Testis (tissue), 3 donors: ENCODE results near the gene CLIP4. TPM values are rescaled to one million over a fixed set of nuclear protein-coding genes. Genes with fewer than 3 reads are reported as not detected.

Source experiments
- DNase-seq: peaks from one replicate; pipeline ENCODE4 v3.0.0-alpha.2; 2019
- H3K27ac ChIP-seq, 2 donors: fragments of 200-600 bp; sonication (generic); one replicate each; pipeline ENCODE4 v1.5.1; 2019
- H3K27me3 ChIP-seq: fragments of 200-600 bp; sonication (generic); one replicate; pipeline ENCODE4 v1.5.1; 2019
- H3K36me3 ChIP-seq: fragments of 200-600 bp; sonication (generic); one replicate; pipeline ENCODE4 v1.5.1; 2017; ENCODE audit warnings: low read depth; ENCODE audit errors: missing control alignments
- H3K4me1 ChIP-seq: fragments of 200-600 bp; sonication (generic); one replicate; pipeline ENCODE4 v1.5.1; 2019
- H3K4me3 ChIP-seq, 2 donors: fragments of 200-600 bp; sonication (generic); one replicate each; pipeline ENCODE4 v1.5.1; 2017 to 2019
- H3K9me3 ChIP-seq: fragments of 200-600 bp; sonication (generic); one replicate; pipeline ENCODE4 v1.5.1; 2017
- POLR2A ChIP-seq: fragments of 450-650 bp; IDR thresholded peaks from one replicate; pipeline ENCODE4 v1.6.1; 2017; ENCODE audit warnings: antibody characterized with exemption, mild to moderate bottlenecking, moderate library complexity
- WGBS, 2 donors: methylation state at CpG; one replicate each; pipeline ENCODE4 v1.1.5; 2018; 5-methylcytosine and 5-hydroxymethylcytosine counted together
- intact Hi-C: fragments of 100-400 bp; cut with DNase I; formaldehyde crosslinking; loops from one replicate; pipeline ENCODE4 v1.15.1; 2023; ENCODE audit warnings: low total_unique reads
- polyA plus RNA-seq: library from polyadenylated mRNA; stranded (reverse); fragments of 350-450 nt; fragmentation: Illumina TruSeq; extraction: RNeasy Lipid Tissue Mini Kit (QIAGEN cat#74804); gene quantifications from one replicate; pipeline ENCODE4 v1.2.3, GENCODE V29; 2014; ENCODE audit warnings: low read depth, low replicate concordance; ENCODE audit not compliant: insufficient read depth
- total RNA-seq, 2 donors: library from RNA; depleted of rRNA; stranded (reverse); fragments of >200 nt; gene quantifications; one replicate each; pipeline ENCODE4 v1.2.3, GENCODE V29; 2016
- TF ChIP-seq, protein P1 (sequence below), 3 experiments: fragments of 450-650 bp in 2 of 3; fragments of 200-600 bp in 1 of 3; sonication (generic) in 1 of 3; IDR thresholded peaks; one replicate each; pipeline ENCODE4 v1.5.1; 2016 to 2019; ENCODE audit warnings: antibody characterized with exemption in 3 of 3, mild to moderate bottlenecking in 2 of 3, moderate library complexity in 1 of 3

The CLIP4 gene
- total and polyA plus RNA-seq, 3 donors from 2014 or later, result 38.2 to 54.3 (median 43.1) TPM

DNA sequence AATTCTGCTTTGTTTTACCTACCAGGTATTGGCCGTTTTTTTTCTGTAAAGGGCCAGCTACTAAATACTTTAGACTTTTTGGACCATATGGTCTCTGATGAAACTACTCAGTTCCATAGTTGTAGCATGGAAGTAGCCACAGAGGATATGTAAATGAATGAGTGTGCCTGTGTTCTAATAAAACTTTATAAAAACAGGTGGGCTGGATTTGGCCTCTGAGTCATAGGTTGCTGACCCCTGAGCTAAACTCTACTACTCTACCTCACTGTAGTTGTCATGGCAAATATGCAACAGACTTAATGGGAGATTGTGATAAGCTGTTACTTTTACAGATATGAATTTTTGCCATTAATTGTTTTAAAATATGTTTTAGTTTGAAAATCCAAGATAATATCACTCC is 19.7 kb downstream of the CLIP4 start:
- intact Hi-C loops, result no loop called here
- Histone ChIP-seq H3K27ac (no peak overlapping the region), H3K27me3 (no peaks in the 10 kb centered on the region), H3K4me1 (peaks cover 3% of the 10 kb centered on the region), H3K9me3 (no peaks in the 10 kb centered on the region), H3K4me3 (no peak overlapping the region), H3K36me3 (no peaks in the 10 kb centered on the region)
- TF ChIP-seq, protein P1, sequence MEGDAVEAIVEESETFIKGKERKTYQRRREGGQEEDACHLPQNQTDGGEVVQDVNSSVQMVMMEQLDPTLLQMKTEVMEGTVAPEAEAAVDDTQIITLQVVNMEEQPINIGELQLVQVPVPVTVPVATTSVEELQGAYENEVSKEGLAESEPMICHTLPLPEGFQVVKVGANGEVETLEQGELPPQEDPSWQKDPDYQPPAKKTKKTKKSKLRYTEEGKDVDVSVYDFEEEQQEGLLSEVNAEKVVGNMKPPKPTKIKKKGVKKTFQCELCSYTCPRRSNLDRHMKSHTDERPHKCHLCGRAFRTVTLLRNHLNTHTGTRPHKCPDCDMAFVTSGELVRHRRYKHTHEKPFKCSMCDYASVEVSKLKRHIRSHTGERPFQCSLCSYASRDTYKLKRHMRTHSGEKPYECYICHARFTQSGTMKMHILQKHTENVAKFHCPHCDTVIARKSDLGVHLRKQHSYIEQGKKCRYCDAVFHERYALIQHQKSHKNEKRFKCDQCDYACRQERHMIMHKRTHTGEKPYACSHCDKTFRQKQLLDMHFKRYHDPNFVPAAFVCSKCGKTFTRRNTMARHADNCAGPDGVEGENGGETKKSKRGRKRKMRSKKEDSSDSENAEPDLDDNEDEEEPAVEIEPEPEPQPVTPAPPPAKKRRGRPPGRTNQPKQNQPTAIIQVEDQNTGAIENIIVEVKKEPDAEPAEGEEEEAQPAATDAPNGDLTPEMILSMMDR (IDR thresholded peaks at IDR 0.05), result no peak
- no peak for TF ChIP-seq POLR2A
- WGBS, 2 donors, result 95 to 96% methylated on average over 1 of the region's 1 CpG
- DNase-seq, result no peak

DNA sequence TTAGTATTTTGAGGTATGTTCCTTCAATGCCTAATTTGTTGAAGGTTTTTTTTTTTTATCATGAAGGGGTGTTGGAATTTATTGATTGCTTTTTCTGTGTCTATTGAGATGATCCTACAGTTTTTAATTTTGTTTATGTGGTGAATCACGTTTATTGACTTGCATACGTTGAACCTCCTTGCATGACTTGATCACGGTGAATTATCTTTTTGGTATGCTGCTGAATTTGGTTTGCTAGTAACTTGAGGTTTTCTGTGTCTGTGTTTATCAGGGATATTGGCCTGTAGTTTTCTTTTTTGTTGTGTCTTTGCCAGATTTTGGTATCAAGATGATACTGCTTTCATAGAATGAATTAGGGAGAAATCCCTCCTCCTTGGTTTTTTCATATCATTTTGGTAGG is 23.9 kb downstream of the CLIP4 start:
- no peak for DNase-seq
- H3K4me1 ChIP-seq, result no peaks in the 10 kb centered on the region
- WGBS, 2 donors, result 79 to 88% methylated on average over 3 of the region's 3 CpGs
- no peak overlapping the region for H3K4me3 ChIP-seq
- no peaks in the 10 kb centered on the region for H3K9me3 ChIP-seq
- H3K36me3 ChIP-seq, result no peaks in the 10 kb centered on the region
- no peak overlapping the region for H3K27ac ChIP-seq
- H3K27me3 ChIP-seq, result no peaks in the 10 kb centered on the region
- intact Hi-C loops, result no loop called here
- no peak for TF ChIP-seq POLR2A
- TF ChIP-seq, protein P1 (IDR thresholded peaks at IDR 0.05), result no peak

DNA sequence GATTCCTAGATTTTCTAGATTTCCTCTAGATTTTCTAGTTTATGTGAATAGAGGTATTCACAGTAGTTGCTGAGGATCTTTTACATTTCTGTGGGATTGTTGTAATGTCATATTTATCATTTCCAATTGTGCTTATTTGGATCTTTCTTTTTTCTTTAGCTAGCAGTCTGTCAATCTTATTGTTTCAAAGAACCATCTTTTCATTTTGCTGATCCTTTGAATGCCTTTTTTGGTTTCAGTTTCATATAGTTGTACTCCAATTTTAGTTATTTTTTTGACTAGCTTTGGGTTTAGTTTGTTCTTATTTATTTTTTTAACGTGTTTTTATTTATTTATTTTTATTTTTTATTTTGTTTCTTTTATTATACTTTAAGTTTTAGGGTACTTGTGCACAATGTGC is 24.5 kb downstream of the CLIP4 start:
- intact Hi-C loops, result no loop called here
- Histone ChIP-seq H3K4me3 (no peak overlapping the region), H3K27ac (no peak overlapping the region), H3K27me3 (no peaks in the 10 kb centered on the region), H3K4me1 (no peaks in the 10 kb centered on the region), H3K36me3 (no peaks in the 10 kb centered on the region), H3K9me3 (no peaks in the 10 kb centered on the region)
- 81 to 88% methylated on average over 1 of the region's 1 CpG for WGBS, 2 donors
- TF ChIP-seq, protein P1 (IDR thresholded peaks at IDR 0.05), result no peak
- TF ChIP-seq POLR2A, result no peak
- no peak for DNase-seq

DNA sequence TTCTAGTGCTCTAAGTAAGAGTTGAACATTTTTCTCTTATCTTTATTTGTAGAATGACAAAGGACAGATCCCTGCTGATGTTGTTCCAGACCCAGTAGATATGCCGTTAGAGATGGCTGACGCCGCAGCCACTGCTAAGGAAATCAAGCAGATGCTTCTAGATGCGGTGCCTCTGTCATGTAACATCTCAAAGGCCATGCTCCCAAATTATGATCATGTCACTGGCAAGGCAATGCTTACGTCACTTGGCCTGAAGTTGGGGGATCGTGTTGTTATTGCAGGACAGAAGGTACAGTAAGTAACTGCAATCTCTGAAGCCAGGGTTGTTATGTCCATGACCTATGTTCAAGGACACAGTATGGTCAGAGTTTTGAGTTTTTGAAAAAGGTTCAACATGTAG is 28.4 kb downstream of the CLIP4 start:
- Histone ChIP-seq H3K9me3 (no peaks in the 10 kb centered on the region), H3K27ac (no peak overlapping the region), H3K27me3 (no peaks in the 10 kb centered on the region), H3K36me3 (no peaks in the 10 kb centered on the region), H3K4me3 (no peak overlapping the region), H3K4me1 (no peaks in the 10 kb centered on the region)
- TF ChIP-seq, protein P1 (IDR thresholded peaks at IDR 0.05), result no peak
- TF ChIP-seq POLR2A, result no peak
- no peak for DNase-seq
- WGBS, 2 donors, result 72 to 77% methylated on average over 6 of the region's 6 CpGs
- intact Hi-C loops, result no loop called here

DNA sequence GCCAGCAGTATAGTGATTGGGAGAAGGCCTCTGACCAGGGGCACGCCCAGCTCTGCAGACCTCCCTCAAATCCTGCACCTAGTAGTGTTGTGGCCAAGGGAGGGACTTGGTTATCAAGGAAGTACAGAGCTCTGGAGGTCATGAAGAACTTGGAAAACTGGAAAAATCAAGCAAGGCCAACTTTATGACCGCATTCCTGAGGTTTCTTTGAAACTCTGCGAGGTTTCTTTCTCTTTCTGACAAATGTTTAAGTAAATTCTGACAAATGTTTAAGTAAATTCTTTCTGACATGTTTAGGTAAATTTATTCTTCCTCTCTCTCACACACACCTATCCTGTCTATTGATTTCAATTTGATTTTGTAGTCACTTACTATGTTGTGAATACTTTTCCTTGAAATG is 31.0 kb downstream of the CLIP4 start:
- Histone ChIP-seq H3K4me3 (no peak overlapping the region), H3K9me3 (no peaks in the 10 kb centered on the region), H3K4me1 (no peaks in the 10 kb centered on the region), H3K27ac (no peak overlapping the region), H3K27me3 (no peaks in the 10 kb centered on the region), H3K36me3 (no peaks in the 10 kb centered on the region)
- 86 to 97% methylated on average over 3 of the region's 3 CpGs for WGBS, 2 donors
- TF ChIP-seq, protein P1 (IDR thresholded peaks at IDR 0.05), result no peak
- TF ChIP-seq POLR2A, result no peak
- intact Hi-C loops, result no loop called here
- DNase-seq, result no peak
